Activated T-helper 2 cell treated with anti-CD3 and anti-CD28 coated beads, Interferon-gamma antibody, Interleukin-2, Interleukin-4, amounts not matched to agents 10 μg/mL and 5 μg/mL and 100 μg/mL, durations not matched to agents 14 hours and 24 hours and 36 hours (primary cell): ENCODE data around the gene CTIF. TPM values are rescaled to one million over a fixed set of nuclear protein-coding genes. Genes with fewer than 3 reads are reported as not detected.
"Not testable (repeated sequence)": the region's sequence is repeated elsewhere in the genome, so short reads cannot be mapped to it uniquely, and the experiment has no call there.

Source experiments
- DNase-seq: peaks from one replicate; pipeline ENCODE4 v3.0.0; 2021; ENCODE audit warnings: low spot score
- H3K27ac Mint-ChIP-seq: one replicate; pipeline ENCODE4 v1.8.0; 2021; ENCODE audit warnings: mixed read lengths
- H3K27me3 Mint-ChIP-seq: one replicate; pipeline ENCODE4 v1.8.0; 2021; ENCODE audit warnings: low read depth, mixed read lengths
- H3K36me3 Mint-ChIP-seq: one replicate; pipeline ENCODE4 v1.8.0; 2021; ENCODE audit warnings: low read depth, mixed read lengths
- H3K4me1 Mint-ChIP-seq: one replicate; pipeline ENCODE4 v1.8.0; 2021; ENCODE audit warnings: low read depth, mixed read lengths
- H3K4me3 Mint-ChIP-seq: one replicate; pipeline ENCODE4 v1.8.0; 2021; ENCODE audit warnings: low read depth, mild to moderate bottlenecking, moderate library complexity, mixed read lengths
- H3K9me3 Mint-ChIP-seq: one replicate; pipeline ENCODE4 v1.8.0; 2021; ENCODE audit warnings: mixed read lengths
- intact Hi-C: fragments of 100-400 bp; cut with micrococcal nuclease; formaldehyde crosslinking; loops from one replicate; pipeline ENCODE4 v1.15.1; 2023
- total RNA-seq: library from RNA; stranded (reverse); gene quantifications from 2 replicates; pipeline ENCODE4 v1.2.3, GENCODE V29; 2022

The CTIF gene
- 7.0 and 7.5 TPM in 2 replicates for total RNA-seq

DNA sequence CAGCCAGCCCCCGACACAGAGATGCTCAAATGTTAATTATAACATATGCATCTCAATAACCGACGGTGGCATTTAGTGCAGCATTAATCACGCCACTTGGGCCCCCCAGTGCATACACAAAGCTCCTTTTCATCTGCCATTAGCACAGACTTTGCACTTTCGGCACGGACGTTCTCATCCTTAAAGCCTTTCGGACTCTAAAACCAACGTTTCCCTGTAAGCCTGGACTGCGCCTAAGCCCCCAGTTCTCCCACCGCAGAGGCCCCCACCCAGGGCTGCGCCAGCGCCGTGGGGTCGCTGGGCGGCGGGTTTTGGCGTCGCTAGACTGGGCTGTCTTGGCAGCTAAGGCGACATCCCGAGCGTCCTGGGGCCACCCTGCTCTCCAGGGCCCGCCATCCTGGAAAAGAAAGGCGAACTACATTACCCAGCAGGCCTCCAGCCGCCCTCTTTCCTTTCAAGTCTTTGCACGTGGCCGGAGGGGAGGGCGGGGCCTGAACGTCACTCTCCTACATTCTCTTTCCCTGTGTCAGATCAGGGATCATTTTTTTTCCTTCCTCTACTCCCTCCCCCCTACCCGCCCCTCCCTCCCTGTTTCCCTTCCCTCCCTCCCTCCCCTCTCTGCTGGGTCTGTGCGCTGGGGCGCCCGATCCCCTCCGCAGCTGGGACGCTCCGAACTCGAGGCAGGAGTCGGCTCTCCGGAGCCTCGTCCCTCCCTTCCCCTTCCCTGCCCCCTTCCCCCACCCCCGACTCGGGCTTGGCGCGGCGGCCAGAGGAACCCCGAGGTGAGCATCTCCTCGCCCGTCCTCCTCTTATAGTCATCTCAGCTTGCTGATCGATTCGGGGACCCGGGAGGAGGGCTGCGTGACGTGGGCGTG is at the start of gene CTIF:
Gene CTIF, plus strand, starts transcription at position 501 of the 875 bp plus-strand sequence. CDS start 80,535 bp downstream, outside the sequence.
- Mint-ChIP-seq H3K9me3 (no peaks in the 10 kb centered on the region), H3K36me3 (no peaks in the 10 kb centered on the region), H3K4me3 (peak within 1 kb of the TSS; percentile 85), H3K4me1 (peaks cover 10% of the 10 kb centered on the region), H3K27ac (no peak within 1 kb of the TSS), H3K27me3 (peaks cover 10% of the 10 kb centered on the region)
- intact Hi-C loops: loop anchor here (10.0 kb wide), 1 partner anchor 1746 kb away; the partner anchor contains the start of genes CXXC1 and MBD1
- DNase-seq: peak; percentile 52

DNA sequence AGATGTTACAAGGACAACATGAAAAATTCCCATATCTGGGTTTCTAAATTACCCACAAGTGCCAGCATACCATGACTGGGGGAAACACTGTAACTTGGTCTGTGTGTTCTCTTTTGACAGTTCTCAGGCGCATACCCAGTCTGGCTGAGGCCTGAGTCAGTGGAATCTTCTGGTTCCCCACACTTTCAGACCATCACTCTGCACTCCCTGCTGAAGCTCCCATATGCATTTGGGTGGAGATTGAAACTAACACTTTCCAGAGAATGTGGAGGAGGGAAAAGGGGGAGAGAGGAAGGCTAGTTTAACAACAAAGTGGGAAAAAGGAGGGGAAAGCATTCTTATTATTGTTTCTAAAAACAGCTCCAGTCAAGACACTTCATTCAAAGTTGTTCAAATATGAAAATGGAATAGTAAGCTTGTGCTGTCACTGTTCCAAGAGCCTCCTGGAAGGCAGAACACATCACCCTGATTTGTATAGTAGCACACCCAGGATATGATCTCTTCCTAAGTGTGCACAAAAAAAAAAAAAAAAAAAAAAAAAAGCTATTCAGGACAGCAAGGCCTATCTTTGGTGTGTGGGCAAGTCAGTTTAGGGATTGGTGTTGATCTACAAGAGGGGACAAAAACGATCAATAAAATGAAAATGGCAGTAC is 48.1 kb upstream of the CTIF start:
- no peak overlapping the region for H3K27ac Mint-ChIP-seq
- intact Hi-C loops: no loop called here
- H3K4me3 Mint-ChIP-seq: no peak overlapping the region
- H3K9me3 Mint-ChIP-seq: no peaks in the 10 kb centered on the region
- no peaks in the 10 kb centered on the region for H3K36me3 Mint-ChIP-seq
- peaks cover 10% of the 10 kb centered on the region for H3K27me3 Mint-ChIP-seq
- DNase-seq: no peak
- H3K4me1 Mint-ChIP-seq: peaks cover 2% of the 10 kb centered on the region

DNA sequence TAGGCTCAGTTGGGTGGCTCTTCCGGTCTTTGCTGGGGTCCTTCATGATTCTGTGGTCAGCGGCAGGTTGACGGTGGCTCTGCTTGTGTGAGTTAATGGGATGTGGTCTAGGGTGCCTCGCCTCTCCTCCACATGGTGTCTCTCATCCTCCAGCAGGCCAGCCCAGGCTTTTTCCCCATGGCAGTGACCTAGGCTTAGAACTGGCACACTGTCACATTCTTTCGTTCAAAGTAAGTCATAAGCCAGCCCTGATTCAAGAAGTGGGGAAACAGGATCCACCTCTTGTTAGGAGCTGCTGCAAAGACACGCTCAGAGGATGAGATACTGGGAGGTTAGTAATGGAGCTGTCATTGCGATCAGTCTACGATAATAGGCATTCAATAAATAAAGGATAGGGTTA is 46.0 kb upstream of the CTIF start:
- intact Hi-C loops: no loop called here
- Mint-ChIP-seq H3K27ac (no peak overlapping the region), H3K27me3 (peaks cover 13% of the 10 kb centered on the region), H3K4me3 (no peak overlapping the region), H3K36me3 (no peaks in the 10 kb centered on the region), H3K4me1 (peaks cover 2% of the 10 kb centered on the region), H3K9me3 (peaks cover 6% of the 10 kb centered on the region)
- DNase-seq: no peak

DNA sequence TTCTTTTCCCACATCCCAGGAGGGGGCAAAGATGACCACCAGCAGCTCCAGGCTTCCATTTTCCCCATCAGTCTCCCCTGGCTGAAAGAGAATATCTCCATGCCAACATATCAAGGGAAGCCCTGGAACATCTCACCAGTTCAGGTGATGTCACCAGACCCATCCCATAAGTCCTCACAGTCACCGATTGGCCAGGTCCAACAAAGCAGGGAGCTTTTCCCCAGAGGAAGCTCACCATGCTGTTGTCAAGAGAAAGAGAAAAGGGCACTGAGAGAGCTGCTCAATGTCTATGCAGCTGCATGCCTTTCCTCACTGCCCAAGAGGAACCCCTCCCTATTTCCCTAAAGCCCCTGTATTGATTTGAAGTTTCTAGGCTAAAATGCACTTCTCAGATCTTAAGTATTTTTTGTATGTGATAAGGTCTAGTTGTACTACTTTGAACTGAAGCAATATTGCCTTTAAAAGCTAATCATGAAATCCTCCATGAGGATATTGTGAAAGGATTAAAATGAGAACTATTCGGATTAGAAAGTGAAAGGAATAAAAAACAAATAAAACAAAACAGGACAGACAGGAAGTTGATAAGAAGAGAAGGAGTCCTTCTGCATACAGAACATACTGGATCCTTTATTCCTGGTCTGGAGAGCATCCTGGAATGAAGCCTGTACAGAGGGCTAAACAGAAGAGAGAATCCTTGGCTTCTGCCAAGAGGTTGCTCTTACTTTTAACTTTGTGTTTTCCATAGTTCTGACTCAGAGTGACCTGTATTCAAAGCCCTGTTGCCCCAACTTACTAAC is 45.2 kb upstream of the CTIF start:
- Mint-ChIP-seq H3K27ac (no peak overlapping the region), H3K27me3 (peaks cover 14% of the 10 kb centered on the region), H3K36me3 (no peaks in the 10 kb centered on the region), H3K4me1 (peaks cover 2% of the 10 kb centered on the region), H3K9me3 (peaks cover 8% of the 10 kb centered on the region), H3K4me3 (no peak overlapping the region)
- intact Hi-C loops: no loop called here
- no peak for DNase-seq

DNA sequence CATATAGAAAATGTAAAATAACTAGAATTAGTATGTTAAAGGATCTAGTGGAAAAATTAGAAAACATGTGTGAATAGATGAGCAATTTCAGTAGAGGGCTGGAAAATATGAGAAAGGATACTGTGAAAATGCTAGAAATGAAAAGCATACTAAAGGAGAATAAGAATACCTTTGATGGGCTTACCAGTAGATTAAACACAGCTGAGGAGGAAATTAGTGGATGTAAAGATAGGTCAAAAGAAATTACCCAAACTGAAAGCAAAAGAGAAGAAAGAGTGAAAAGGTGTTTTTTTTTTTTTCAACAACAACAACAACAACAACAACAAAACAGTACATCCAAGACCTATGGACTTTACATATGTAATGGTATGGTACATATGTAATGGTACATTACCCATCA is 41.0 kb upstream of the CTIF start:
- DNase-seq: no peak
- H3K27me3 Mint-ChIP-seq: peaks cover 27% of the 10 kb centered on the region
- H3K36me3 Mint-ChIP-seq: no peaks in the 10 kb centered on the region
- H3K9me3 Mint-ChIP-seq: peaks cover 8% of the 10 kb centered on the region
- intact Hi-C loops: no loop called here
- H3K4me3 Mint-ChIP-seq: no peak overlapping the region
- no peak overlapping the region for H3K27ac Mint-ChIP-seq
- H3K4me1 Mint-ChIP-seq: peaks cover 2% of the 10 kb centered on the region

DNA sequence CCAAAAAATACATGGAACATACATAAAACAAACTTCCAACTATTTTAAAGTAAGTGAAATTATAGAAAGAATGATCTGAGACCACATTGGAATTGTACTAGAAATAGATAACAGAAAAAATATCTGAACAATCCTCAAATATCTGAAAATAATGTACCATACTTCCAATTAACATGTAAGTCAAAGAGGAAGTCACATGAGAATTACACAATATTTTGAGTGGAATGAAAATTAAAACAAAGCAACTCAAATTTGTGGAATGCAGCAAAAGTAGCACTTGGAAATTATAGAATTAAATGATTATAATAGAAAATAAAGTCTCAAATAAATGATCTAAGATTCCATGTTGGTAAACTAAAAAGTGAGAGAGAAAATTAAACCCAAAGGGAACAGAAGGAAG is 38.3 kb upstream of the CTIF start:
- Mint-ChIP-seq H3K27ac (no peak overlapping the region), H3K4me3 (no peak overlapping the region), H3K4me1 (no peaks in the 10 kb centered on the region), H3K27me3 (peaks cover 24% of the 10 kb centered on the region), H3K36me3 (no peaks in the 10 kb centered on the region), H3K9me3 (peaks cover 8% of the 10 kb centered on the region)
- intact Hi-C loops: no loop called here
- DNase-seq: no peak

DNA sequence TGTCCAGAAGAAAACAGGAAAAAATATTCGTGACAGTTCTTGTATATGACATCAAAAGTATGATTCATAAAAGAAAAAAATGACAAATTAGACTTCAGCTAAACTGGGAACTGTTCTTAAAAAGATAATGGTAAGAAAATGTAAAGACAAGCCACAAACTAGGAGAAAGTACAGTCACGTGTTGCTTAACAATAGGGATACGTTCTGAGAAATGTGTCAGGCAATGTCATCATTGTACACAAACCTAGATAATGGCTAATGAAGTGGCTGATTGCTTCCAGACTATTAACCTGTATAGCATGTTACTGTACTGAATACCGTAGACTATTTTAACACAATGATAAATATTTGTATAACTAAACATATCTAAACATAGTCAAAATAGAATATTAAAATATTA is 35.9 kb upstream of the CTIF start:
- H3K36me3 Mint-ChIP-seq: no peaks in the 10 kb centered on the region
- peaks cover 21% of the 10 kb centered on the region for H3K9me3 Mint-ChIP-seq
- no peak overlapping the region for H3K4me3 Mint-ChIP-seq
- intact Hi-C loops: no loop called here
- no peaks in the 10 kb centered on the region for H3K4me1 Mint-ChIP-seq
- no peak overlapping the region for H3K27ac Mint-ChIP-seq
- DNase-seq: no peak
- peaks cover 19% of the 10 kb centered on the region for H3K27me3 Mint-ChIP-seq

DNA sequence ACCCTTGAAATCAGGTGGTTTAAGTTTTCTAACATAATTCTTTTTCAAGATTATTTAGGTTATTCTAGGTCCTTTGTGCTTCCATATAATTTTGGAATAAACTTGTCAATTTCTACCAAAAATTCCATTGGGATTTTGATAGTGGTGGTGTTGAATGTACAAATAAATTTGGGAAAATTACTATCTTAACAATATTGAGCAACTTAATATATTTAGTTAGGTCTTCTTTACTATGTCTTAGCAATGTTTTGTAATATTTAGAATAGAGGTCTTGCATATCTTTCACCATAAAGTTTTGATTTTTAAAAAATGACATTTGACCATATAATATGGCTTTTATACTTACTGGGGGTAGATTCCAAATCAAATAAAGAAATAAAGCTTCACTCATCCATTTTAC is 34.0 kb upstream of the CTIF start:
- H3K27me3 Mint-ChIP-seq: peaks cover 10% of the 10 kb centered on the region
- H3K36me3 Mint-ChIP-seq: no peaks in the 10 kb centered on the region
- no peak overlapping the region for H3K4me3 Mint-ChIP-seq
- no peaks in the 10 kb centered on the region for H3K4me1 Mint-ChIP-seq
- H3K9me3 Mint-ChIP-seq: peaks cover 21% of the 10 kb centered on the region
- intact Hi-C loops: no loop called here
- no peak for DNase-seq
- H3K27ac Mint-ChIP-seq: no peak overlapping the region

DNA sequence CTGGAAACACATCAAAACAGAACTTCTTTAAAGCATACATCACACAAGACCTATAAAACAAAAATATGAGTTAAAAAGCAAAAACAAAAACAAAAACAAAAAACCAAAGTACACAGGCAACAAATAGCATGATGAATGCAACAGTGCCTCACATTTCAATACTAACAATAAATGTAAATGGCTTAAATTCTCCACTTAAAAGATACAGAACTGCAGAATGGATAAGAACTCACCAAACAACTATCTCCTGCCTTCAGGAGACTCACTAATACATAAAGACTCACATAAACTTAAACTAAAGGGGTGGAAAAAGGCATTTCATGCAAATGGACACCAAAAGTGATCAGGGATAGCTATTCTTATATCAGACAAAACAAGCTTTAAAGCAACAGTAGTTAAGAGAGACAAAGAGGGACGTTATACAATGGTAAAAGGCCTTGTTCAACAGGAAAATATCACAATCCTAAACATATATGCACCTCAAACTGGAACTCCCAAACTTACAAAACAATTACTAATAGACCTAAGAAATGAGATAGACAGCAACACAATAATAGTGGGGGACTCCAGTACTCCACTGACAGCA is 31.8 kb upstream of the CTIF start:
- H3K4me3 Mint-ChIP-seq, H3K4me1 Mint-ChIP-seq, H3K36me3 Mint-ChIP-seq, H3K27me3 Mint-ChIP-seq, DNase-seq, H3K27ac Mint-ChIP-seq, intact Hi-C loops: not testable (repeated sequence)
- H3K9me3 Mint-ChIP-seq: peaks cover 21% of the 10 kb centered on the region

DNA sequence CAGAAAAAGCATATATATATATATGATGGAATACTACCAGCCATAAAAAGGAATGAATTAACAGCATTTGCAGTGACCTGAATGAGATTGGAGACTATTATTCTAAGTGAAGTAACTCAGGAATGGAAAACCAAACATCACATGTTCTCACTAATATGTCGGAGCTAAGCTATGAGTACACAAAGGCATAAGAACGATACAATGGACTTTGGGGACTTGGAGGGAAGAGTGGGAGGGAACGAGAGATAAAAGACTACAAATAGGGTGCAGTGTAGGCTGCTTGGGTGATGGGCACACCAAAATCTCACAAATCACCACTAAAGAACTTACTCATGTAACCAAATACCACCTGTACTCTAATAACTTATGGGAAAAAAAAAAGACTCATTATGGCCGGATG is 26.3 kb upstream of the CTIF start:
- H3K4me3 Mint-ChIP-seq, H3K27ac Mint-ChIP-seq, H3K9me3 Mint-ChIP-seq, H3K4me1 Mint-ChIP-seq, H3K27me3 Mint-ChIP-seq, intact Hi-C loops, H3K36me3 Mint-ChIP-seq, DNase-seq: not testable (repeated sequence)

DNA sequence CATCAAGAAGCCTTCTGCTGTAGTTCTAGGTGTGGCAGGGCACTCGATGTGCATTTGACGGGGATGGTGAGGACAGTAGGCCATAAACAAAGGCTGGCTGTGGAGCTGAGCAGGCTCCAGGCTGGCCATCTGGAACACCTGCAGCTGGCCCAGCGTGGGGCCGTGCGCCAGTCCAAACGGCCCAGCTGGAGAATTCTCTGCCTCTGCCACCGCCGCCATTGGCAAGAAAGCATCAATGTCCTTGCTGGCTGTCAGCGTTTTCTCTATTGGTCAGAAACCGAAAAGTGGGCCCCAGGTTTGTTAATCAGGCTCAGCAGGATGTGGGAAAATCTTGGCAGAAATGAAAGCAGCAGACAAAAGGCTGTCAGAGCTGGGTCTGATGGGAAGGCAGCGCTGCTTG is 24.0 kb upstream of the CTIF start:
- Mint-ChIP-seq H3K9me3 (no peaks in the 10 kb centered on the region), H3K4me1 (no peaks in the 10 kb centered on the region), H3K27ac (no peak overlapping the region), H3K4me3 (no peak overlapping the region), H3K27me3 (peaks cover 4% of the 10 kb centered on the region), H3K36me3 (no peaks in the 10 kb centered on the region)
- DNase-seq: no peak
- intact Hi-C loops: no loop called here

DNA sequence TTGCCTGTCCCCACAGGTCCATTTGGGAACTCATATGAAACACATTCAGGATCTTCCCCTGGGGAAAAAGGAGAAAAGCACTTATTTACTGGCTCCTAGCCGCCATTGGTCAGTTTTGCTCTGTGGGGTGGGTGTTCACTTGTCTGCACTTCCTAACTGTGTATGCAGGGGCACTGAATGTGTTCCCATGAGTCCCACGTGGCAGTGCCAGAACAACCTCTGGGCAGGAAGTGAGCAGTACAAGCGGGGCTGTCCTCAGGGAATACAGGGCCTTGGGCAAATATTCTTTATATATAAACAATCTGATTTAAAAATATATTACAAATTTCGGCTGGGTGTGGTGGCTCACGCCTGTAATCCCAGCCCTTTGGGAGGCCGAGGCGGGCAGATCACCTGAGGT is 21.8 kb upstream of the CTIF start:
- intact Hi-C loops: no loop called here
- no peak for DNase-seq
- H3K27ac Mint-ChIP-seq: no peak overlapping the region
- H3K36me3 Mint-ChIP-seq: no peaks in the 10 kb centered on the region
- H3K9me3 Mint-ChIP-seq: no peaks in the 10 kb centered on the region
- peaks cover 4% of the 10 kb centered on the region for H3K27me3 Mint-ChIP-seq
- no peaks in the 10 kb centered on the region for H3K4me1 Mint-ChIP-seq
- H3K4me3 Mint-ChIP-seq: no peak overlapping the region
